ACC112 (cell line): ENCODE results near the gene CTSZ.
"Not testable (repeated sequence)": the region's sequence is repeated elsewhere in the genome, so short reads cannot be mapped to it uniquely, and the experiment has no call there.

Source experiments
- H2AFZ ChIP-seq: fragments of 200-600 bp; sonication (generic); one replicate; pipeline ENCODE4 v1.6.0; 2017; ENCODE audit warnings: antibody characterized with exemption, low read length; ENCODE audit not compliant: unreplicated experiment
- H3K27ac ChIP-seq: fragments of 200-600 bp; sonication (generic); 2 replicates; pipeline ENCODE4 v1.5.1; 2014; ENCODE audit warnings: low read depth, mild to moderate bottlenecking, antibody characterized with exemption, low read length, moderate library complexity
- H3K27me3 ChIP-seq: fragments of 200-600 bp; sonication (generic); 2 replicates; pipeline ENCODE4 v1.6.1; 2014; ENCODE audit warnings: mild to moderate bottlenecking, antibody characterized with exemption, low read length, moderate library complexity, mixed read lengths; ENCODE audit not compliant: insufficient read depth
- H3K36me3 ChIP-seq: fragments of 200-600 bp; sonication (generic); 2 replicates; pipeline ENCODE4 v1.6.1; 2016; ENCODE audit warnings: mild to moderate bottlenecking, antibody characterized with exemption, low read length, moderate library complexity, mixed read lengths; ENCODE audit not compliant: insufficient read depth
- H3K4me1 ChIP-seq: fragments of 200-600 bp; sonication (generic); one replicate; pipeline ENCODE4 v1.6.1; 2016; ENCODE audit warnings: low read length, mixed read lengths; ENCODE audit not compliant: insufficient read depth, unreplicated experiment, control insufficient read depth
- H3K4me3 ChIP-seq: fragments of 200-600 bp; sonication (generic); 2 replicates; pipeline ENCODE4 v1.5.1; 2014; ENCODE audit warnings: mild to moderate bottlenecking, low read depth, low read length
- H3K79me2 ChIP-seq: fragments of 200-600 bp; sonication (generic); one replicate; pipeline ENCODE4 v1.6.0; 2016; ENCODE audit warnings: low read length; ENCODE audit not compliant: control insufficient read depth, unreplicated experiment, insufficient read depth

Gene CTSZ

DNA sequence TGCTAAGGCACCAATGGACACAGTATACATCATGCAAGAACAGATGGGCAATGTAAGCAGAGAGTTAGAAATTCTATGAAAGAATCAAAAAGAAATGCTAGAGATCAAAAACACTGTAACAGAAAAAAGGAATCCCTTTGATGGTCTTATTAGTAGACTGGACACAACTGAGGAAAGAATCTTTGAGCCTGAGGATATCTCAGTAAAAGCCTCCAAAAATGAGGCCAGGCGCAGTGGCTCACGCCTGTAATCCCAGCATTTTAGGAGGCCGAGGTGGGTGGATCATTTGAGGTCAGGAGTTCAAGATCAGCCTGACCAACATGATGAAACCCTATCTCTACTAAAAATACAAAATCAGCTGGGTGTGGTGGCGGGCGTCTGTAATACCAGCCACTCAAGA, 43.1 kb downstream of the CTSZ start:
- not testable (repeated sequence) for H3K79me2 ChIP-seq, H3K27ac ChIP-seq, H3K36me3 ChIP-seq, H3K4me3 ChIP-seq, H3K4me1 ChIP-seq, H2AFZ ChIP-seq
- peaks cover 54% of the 10 kb centered on the region for H3K27me3 ChIP-seq

- Histone ChIP-seq H3K27ac (no peak overlapping the region), H3K27me3 (peaks cover 47% of the 10 kb centered on the region), H3K4me1 (no peaks in the 10 kb centered on the region), H3K4me3 (no peak overlapping the region), H2AFZ (no peak overlapping the region), H3K79me2 (no peaks in the 10 kb centered on the region), H3K36me3 (no peaks in the 10 kb centered on the region)
These were observed 43.9 kb downstream of the CTSZ start for GRCh38 chr20:58963060-58963584.

GRCh38 chr20:58959652-58960051, 47.4 kb downstream of the CTSZ start:
- H3K4me1 ChIP-seq = no peaks in the 10 kb centered on the region
- no peak overlapping the region for H3K27ac ChIP-seq
- H3K4me3 ChIP-seq = no peak overlapping the region
- H3K79me2 ChIP-seq = no peaks in the 10 kb centered on the region
- H3K36me3 ChIP-seq = no peaks in the 10 kb centered on the region
- peaks cover 29% of the 10 kb centered on the region for H3K27me3 ChIP-seq
- no peak overlapping the region for H2AFZ ChIP-seq

DNA sequence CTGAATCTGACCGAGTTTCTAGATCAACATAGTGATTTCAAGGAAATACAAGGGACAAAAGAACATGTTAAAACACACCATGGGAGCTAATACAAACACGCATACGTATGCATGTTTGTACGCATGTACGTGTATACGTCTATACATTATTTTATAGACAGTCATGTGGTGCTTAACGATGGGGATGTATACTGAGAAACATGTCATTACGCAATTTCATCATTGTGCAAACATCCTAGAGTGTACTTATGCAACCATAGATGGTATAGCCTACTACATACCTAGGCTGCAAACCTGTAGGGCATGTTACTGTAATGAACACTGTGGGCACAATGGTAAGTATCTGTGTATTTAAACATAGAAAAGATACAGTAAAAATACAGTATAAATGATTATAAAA, 51.0 kb downstream of the CTSZ start:
- Histone ChIP-seq H2AFZ (no peak overlapping the region), H3K27ac (no peak overlapping the region), H3K36me3 (no peaks in the 10 kb centered on the region), H3K79me2 (no peaks in the 10 kb centered on the region), H3K4me1 (no peaks in the 10 kb centered on the region), H3K27me3 (peaks cover 8% of the 10 kb centered on the region; the same call in 1 of the 2 replicates), H3K4me3 (no peak overlapping the region)

- Histone ChIP-seq H3K4me3 (no peak overlapping the region), H3K79me2 (no peaks in the 10 kb centered on the region), H2AFZ (no peak overlapping the region), H3K27ac (no peak overlapping the region), H3K36me3 (no peaks in the 10 kb centered on the region), H3K4me1 (no peaks in the 10 kb centered on the region), H3K27me3 (peaks cover 23% of the 10 kb centered on the region)
These were observed 54.0 kb downstream of the CTSZ start for GRCh38 chr20:58953050-58953449.

GRCh38 chr20:58950603-58951002, 56.5 kb downstream of the CTSZ start:
- Histone ChIP-seq H3K27me3 (peaks cover 23% of the 10 kb centered on the region), H3K27ac (no peak overlapping the region), H2AFZ (no peak overlapping the region), H3K4me1 (no peaks in the 10 kb centered on the region), H3K4me3 (no peak overlapping the region), H3K79me2 (no peaks in the 10 kb centered on the region), H3K36me3 (no peaks in the 10 kb centered on the region)

GRCh38 chr20:58947797-58948388, 59.2 kb downstream of the CTSZ start:
- H3K36me3 ChIP-seq, H3K4me3 ChIP-seq, H2AFZ ChIP-seq, H3K27ac ChIP-seq, H3K79me2 ChIP-seq, H3K4me1 ChIP-seq: not testable (repeated sequence)
- peaks cover 21% of the 10 kb centered on the region for H3K27me3 ChIP-seq

DNA sequence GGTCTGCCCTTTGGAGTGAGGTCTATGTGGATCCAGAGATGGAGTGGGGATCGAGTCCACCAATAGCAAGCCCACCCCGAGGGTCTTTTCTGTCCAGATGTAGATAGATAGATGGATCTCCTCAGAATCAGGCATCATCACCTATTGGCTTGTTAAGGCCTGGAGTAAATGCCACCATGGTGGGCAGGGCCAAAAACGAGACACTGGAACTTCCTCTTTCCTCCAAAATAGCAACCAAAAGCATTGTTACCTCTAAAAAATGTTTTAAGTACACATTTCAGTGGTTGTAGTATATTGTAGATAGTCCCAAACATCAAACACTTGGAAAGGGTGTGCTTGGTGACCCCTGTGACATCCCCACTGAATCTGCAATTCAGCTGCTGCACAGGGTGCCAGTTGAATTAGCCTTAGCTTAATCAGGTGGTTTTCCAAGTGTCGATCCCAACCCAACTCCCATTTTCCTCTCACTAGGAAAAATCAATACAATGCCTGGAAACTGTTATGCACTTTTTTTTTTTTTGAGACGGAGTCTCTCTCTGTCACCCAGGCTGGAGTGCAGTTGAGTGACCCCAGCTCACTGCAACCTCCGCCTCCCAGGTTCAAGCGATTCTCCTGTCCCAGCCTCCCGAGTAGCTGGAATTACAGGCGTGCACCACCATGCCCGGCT, 61.0 kb downstream of the CTSZ start:
- H3K27me3 ChIP-seq = peaks cover 28% of the 10 kb centered on the region
- H2AFZ ChIP-seq = no peak overlapping the region
- H3K4me1 ChIP-seq = no peaks in the 10 kb centered on the region
- no peaks in the 10 kb centered on the region for H3K79me2 ChIP-seq
- no peak overlapping the region for H3K4me3 ChIP-seq
- no peak overlapping the region for H3K27ac ChIP-seq
- no peaks in the 10 kb centered on the region for H3K36me3 ChIP-seq
